WTC11 (cell line): Measurements from ENCODE around the gene SARM1. TPM values are rescaled to one million over a fixed set of nuclear protein-coding genes. Genes with fewer than 3 reads are reported as not detected.

Source experiments
- ATAC-seq: fragments of 200-7000 bp; cut with Tn5 transposase; 2 replicates; pipeline ENCODE4 v1.10.0; 2021; ENCODE audit warnings: mild to moderate bottlenecking, moderate library complexity
- CTCF ChIA-PET: fragments of 300-600 bp; sonication (Branson Sonifier 250); formaldehyde crosslinking; loops from one replicate; lab custom pipeline; 2021; ENCODE audit warnings: antibody characterized with exemption; lab: Charles Lee
- POLR2A ChIA-PET: fragments of 350-600 bp; sonication (Branson Sonifier 250); formaldehyde crosslinking; loops from one replicate; lab custom pipeline; 2021; ENCODE audit warnings: antibody characterized with exemption; lab: Charles Lee
- DNase-seq: peaks from one replicate; pipeline ENCODE4 v3.0.0; 2021; ENCODE audit warnings: low spot score
- H3K27ac Mint-ChIP-seq: 2 replicates; pipeline ENCODE4 v1.8.0; 2021; ENCODE audit warnings: mixed read lengths
- H3K27me3 Mint-ChIP-seq: 2 replicates; pipeline ENCODE4 v1.8.0; 2021; ENCODE audit warnings: low read depth, mild to moderate bottlenecking, moderate library complexity, mixed read lengths
- H3K36me3 Mint-ChIP-seq: 2 replicates; pipeline ENCODE4 v1.8.0; 2021; ENCODE audit warnings: mixed read lengths
- H3K4me1 Mint-ChIP-seq: 2 replicates; pipeline ENCODE4 v1.8.0; 2022; ENCODE audit warnings: mixed read lengths
- H3K4me3 Mint-ChIP-seq: 2 replicates; pipeline ENCODE4 v1.8.0; 2021; ENCODE audit warnings: mild to moderate bottlenecking, moderate library complexity, mixed read lengths
- H3K9me3 Mint-ChIP-seq: 2 replicates; pipeline ENCODE4 v1.8.0; 2021; ENCODE audit warnings: mixed read lengths
- CBFB ChIP-seq: sonication (generic); formaldehyde crosslinking; IDR thresholded peaks from 2 replicates; pipeline ENCODE4 v1.8.1; 2022; ENCODE audit warnings: mild to moderate bottlenecking, low read depth, missing genetic modification reagents
- CREB1 ChIP-seq: sonication (generic); formaldehyde crosslinking; IDR thresholded peaks from 2 replicates; pipeline ENCODE4 v1.8.0; 2023; ENCODE audit warnings: mild to moderate bottlenecking, missing genetic modification reagents
- FOXP1 ChIP-seq: sonication (generic); formaldehyde crosslinking; IDR thresholded peaks from 2 replicates; pipeline ENCODE4 v1.8.0; 2022; ENCODE audit warnings: missing genetic modification reagents, mild to moderate bottlenecking, moderate library complexity, borderline replicate concordance
- GRHL2 ChIP-seq: fragments of 250-450 bp; sonication (Bioruptor Pico); IDR thresholded peaks from 2 replicates; pipeline ENCODE4 v1.8.0; 2022; ENCODE audit warnings: mild to moderate bottlenecking, moderate library complexity; ENCODE audit not compliant: insufficient replicate concordance, severe bottlenecking
- GTF2I ChIP-seq: fragments of 250-450 bp; sonication (Bioruptor Pico); conservative IDR thresholded peaks from 2 replicates; pipeline ENCODE4 v1.4.0; 2021; ENCODE audit warnings: mild to moderate bottlenecking
- IRF2 ChIP-seq: sonication (generic); formaldehyde crosslinking; IDR thresholded peaks from 2 replicates; pipeline ENCODE4 v1.8.0; 2022; ENCODE audit warnings: low read depth, missing genetic modification reagents, borderline replicate concordance
- KAT7 ChIP-seq: sonication (generic); formaldehyde crosslinking; IDR thresholded peaks from 2 replicates; pipeline ENCODE4 v1.8.1; 2023; ENCODE audit warnings: missing genetic modification reagents, mild to moderate bottlenecking, borderline replicate concordance
- MXD4 ChIP-seq: fragments of 250-450 bp; sonication (Bioruptor Pico); IDR thresholded peaks from 2 replicates; pipeline ENCODE4 v1.8.0; 2021; ENCODE audit warnings: mild to moderate bottlenecking, moderate library complexity, borderline replicate concordance
- RORB ChIP-seq: fragments of 250-450 bp; sonication (Bioruptor Pico); IDR thresholded peaks from 2 replicates; pipeline ENCODE4 v1.9.0; 2021; ENCODE audit warnings: mild to moderate bottlenecking
- SMAD3 ChIP-seq: sonication (generic); formaldehyde crosslinking; IDR thresholded peaks from 2 replicates; pipeline ENCODE4 v1.8.0; 2022; ENCODE audit warnings: missing genetic modification reagents, mild to moderate bottlenecking, borderline replicate concordance
- TEAD1 ChIP-seq: sonication (generic); formaldehyde crosslinking; IDR thresholded peaks from 2 replicates; pipeline ENCODE4 v1.8.0; 2022; ENCODE audit warnings: mild to moderate bottlenecking, missing genetic modification reagents
- TEAD4 ChIP-seq: sonication (generic); formaldehyde crosslinking; IDR thresholded peaks from 2 replicates; pipeline ENCODE4 v1.8.0; 2022; ENCODE audit warnings: mild to moderate bottlenecking, missing genetic modification reagents
- ZNF317 ChIP-seq: sonication (generic); formaldehyde crosslinking; IDR thresholded peaks from 2 replicates; pipeline ENCODE4 v1.8.1; 2023; ENCODE audit warnings: low read depth, mild to moderate bottlenecking, moderate library complexity, missing genetic modification reagents, borderline replicate concordance
- total RNA-seq: library from RNA; stranded (reverse); gene quantifications from 3 replicates; pipeline ENCODE4 v1.2.3, GENCODE V29; 2021
- TF ChIP-seq, protein P1 (sequence below): fragments of 250-450 bp; sonication (Bioruptor Pico); IDR thresholded peaks from 2 replicates; pipeline ENCODE4 v1.9.0; 2021; ENCODE audit warnings: mild to moderate bottlenecking, borderline replicate concordance
- TF ChIP-seq, protein P2 (sequence below): sonication (generic); formaldehyde crosslinking; IDR thresholded peaks from 2 replicates; pipeline ENCODE4 v1.8.1; 2023; ENCODE audit warnings: mild to moderate bottlenecking, missing genetic modification reagents, moderate library complexity
- TF ChIP-seq, protein P3 (sequence below): sonication (generic); formaldehyde crosslinking; IDR thresholded peaks from 2 replicates; pipeline ENCODE4 v1.8.1; 2023; ENCODE audit warnings: mild to moderate bottlenecking, missing genetic modification reagents, borderline replicate concordance
- TF ChIP-seq, protein P4 (sequence below): sonication (generic); formaldehyde crosslinking; conservative IDR thresholded peaks from 2 replicates; pipeline ENCODE4 v1.8.1; 2022; ENCODE audit warnings: mild to moderate bottlenecking, missing genetic modification reagents
- TF ChIP-seq, protein P5 (sequence below): sonication (generic); formaldehyde crosslinking; IDR thresholded peaks from 2 replicates; pipeline ENCODE4 v1.8.1; 2022; ENCODE audit warnings: low read depth, missing genetic modification reagents, borderline replicate concordance

SARM1 gene
- total RNA-seq, 1 experiment from 2014 or later = 3.8 TPM

DNA sequence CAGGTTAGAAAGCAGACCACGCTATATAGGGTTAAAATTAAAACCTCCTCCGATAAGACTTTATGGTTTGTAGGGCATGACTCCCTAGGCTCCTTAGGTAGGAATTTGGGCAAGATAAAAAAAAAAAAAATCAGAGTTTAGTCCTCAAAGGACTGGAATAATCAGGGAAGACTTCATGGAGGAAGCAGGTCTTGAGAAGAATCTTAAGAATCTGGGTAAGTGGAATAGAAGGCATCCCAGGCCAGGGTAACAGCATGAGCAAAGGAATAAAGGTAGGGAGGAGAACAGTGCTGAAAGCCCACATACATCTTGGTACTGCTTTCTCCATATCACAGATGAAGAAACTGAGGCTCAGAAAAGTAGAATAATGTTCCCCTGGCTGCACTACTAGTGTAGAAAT lies 19.1 kb downstream of the SARM1 start:
- peaks cover 6% of the 10 kb centered on the region for H3K4me1 Mint-ChIP-seq
- H3K4me3 Mint-ChIP-seq = no peak overlapping the region
- H3K27ac Mint-ChIP-seq = no peak overlapping the region
- ChIA-PET CTCF (interaction anchor here (1.1 kb wide), 1 partner anchor 26 kb away, joined by 3 read pairs; no protein-coding TSS in a partner anchor), POLR2A (no interaction called here)
- H3K36me3 Mint-ChIP-seq = peaks cover 10% of the 10 kb centered on the region
- TF ChIP-seq CBFB (CRISPR knock-in tag) (no peak), GTF2I (CRISPR knock-in tag) (no peak)
- no peak for ATAC-seq
- no peaks in the 10 kb centered on the region for H3K9me3 Mint-ChIP-seq
- no peak for DNase-seq
- H3K27me3 Mint-ChIP-seq = peaks cover 26% of the 10 kb centered on the region

DNA sequence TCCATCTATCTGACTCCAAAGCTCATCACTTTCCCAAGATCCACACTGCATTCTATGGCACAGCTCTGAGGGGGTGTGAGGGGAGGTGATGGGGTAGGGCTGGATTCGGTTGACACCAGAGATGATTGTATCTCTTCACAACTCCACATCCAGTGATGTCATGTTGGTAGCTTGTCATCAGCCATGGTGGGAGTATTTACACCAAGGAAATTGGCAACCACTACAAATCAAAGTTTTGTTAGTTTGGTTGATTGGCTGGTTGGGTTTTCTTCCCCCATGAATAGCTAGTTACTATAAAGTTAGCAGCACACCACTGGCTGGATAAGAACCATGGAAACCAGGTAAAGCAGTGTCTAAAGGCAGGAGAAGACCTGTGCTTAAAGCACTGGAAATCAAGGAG lies 19.5 kb downstream of the SARM1 start:
- H3K27ac Mint-ChIP-seq = no peak overlapping the region
- DNase-seq (no peak), ATAC-seq (no peak)
- no peaks in the 10 kb centered on the region for H3K9me3 Mint-ChIP-seq
- peaks cover 22% of the 10 kb centered on the region for H3K27me3 Mint-ChIP-seq
- H3K4me1 Mint-ChIP-seq = peaks cover 9% of the 10 kb centered on the region
- TF ChIP-seq RORB (CRISPR knock-in tag) = no peak
- no peak for TF ChIP-seq MXD4 (CRISPR knock-in tag)
- TF ChIP-seq, protein P1, sequence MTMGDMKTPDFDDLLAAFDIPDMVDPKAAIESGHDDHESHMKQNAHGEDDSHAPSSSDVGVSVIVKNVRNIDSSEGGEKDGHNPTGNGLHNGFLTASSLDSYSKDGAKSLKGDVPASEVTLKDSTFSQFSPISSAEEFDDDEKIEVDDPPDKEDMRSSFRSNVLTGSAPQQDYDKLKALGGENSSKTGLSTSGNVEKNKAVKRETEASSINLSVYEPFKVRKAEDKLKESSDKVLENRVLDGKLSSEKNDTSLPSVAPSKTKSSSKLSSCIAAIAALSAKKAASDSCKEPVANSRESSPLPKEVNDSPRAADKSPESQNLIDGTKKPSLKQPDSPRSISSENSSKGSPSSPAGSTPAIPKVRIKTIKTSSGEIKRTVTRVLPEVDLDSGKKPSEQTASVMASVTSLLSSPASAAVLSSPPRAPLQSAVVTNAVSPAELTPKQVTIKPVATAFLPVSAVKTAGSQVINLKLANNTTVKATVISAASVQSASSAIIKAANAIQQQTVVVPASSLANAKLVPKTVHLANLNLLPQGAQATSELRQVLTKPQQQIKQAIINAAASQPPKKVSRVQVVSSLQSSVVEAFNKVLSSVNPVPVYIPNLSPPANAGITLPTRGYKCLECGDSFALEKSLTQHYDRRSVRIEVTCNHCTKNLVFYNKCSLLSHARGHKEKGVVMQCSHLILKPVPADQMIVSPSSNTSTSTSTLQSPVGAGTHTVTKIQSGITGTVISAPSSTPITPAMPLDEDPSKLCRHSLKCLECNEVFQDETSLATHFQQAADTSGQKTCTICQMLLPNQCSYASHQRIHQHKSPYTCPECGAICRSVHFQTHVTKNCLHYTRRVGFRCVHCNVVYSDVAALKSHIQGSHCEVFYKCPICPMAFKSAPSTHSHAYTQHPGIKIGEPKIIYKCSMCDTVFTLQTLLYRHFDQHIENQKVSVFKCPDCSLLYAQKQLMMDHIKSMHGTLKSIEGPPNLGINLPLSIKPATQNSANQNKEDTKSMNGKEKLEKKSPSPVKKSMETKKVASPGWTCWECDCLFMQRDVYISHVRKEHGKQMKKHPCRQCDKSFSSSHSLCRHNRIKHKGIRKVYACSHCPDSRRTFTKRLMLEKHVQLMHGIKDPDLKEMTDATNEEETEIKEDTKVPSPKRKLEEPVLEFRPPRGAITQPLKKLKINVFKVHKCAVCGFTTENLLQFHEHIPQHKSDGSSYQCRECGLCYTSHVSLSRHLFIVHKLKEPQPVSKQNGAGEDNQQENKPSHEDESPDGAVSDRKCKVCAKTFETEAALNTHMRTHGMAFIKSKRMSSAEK (CRISPR knock-in tag) = no peak
- TF ChIP-seq FOXP1 (CRISPR knock-in tag) = no peak
- no peak for TF ChIP-seq TEAD1 (CRISPR knock-in tag)
- no peak overlapping the region for H3K4me3 Mint-ChIP-seq
- peaks cover 10% of the 10 kb centered on the region for H3K36me3 Mint-ChIP-seq
- ChIA-PET POLR2A (no interaction called here), CTCF (interaction anchor here (0.6 to 1.1 kb wide), 2 partner anchors 8 to 26 kb away, joined by 3 to 5 read pairs; no protein-coding TSS in a partner anchor)

DNA sequence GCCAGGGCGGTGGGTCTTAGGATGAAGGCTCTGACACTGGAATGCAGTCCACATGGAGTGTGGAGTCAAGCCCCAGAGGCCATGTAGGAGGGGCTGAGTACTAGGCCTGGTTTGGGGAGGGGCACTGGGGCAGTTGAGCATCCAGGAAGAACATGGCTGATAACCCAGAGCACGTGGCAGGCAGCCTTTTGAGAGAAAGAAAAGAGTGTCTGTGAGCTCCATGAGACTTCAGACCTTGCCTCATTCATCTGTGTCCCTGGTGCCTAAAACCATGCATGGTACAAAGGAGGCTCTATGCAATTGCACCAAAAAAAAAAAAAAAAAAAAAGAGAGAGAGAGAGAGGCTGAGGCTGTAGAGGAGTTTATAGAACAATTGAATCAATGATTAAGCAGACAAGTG lies 19.9 kb downstream of the SARM1 start:
- H3K27me3 Mint-ChIP-seq = peaks cover 18% of the 10 kb centered on the region
- H3K9me3 Mint-ChIP-seq = no peaks in the 10 kb centered on the region
- no peak overlapping the region for H3K27ac Mint-ChIP-seq
- H3K36me3 Mint-ChIP-seq = peaks cover 10% of the 10 kb centered on the region
- no peak for TF ChIP-seq SMAD3 (CRISPR knock-in tag)
- TF ChIP-seq, protein P2, sequence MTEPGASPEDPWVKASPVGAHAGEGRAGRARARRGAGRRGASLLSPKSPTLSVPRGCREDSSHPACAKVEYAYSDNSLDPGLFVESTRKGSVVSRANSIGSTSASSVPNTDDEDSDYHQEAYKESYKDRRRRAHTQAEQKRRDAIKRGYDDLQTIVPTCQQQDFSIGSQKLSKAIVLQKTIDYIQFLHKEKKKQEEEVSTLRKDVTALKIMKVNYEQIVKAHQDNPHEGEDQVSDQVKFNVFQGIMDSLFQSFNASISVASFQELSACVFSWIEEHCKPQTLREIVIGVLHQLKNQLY (CRISPR knock-in tag) = no peak
- no peak for TF ChIP-seq TEAD1 (CRISPR knock-in tag)
- TF ChIP-seq IRF2 = no peak
- no peak for TF ChIP-seq CREB1 (CRISPR knock-in tag)
- no peak for ATAC-seq
- ChIA-PET CTCF (interaction anchor here (0.6 to 1.1 kb wide), 4 partner anchors 8 to 150 kb away, joined by 3 to 5 read pairs (median 3); no protein-coding TSS in a partner anchor), POLR2A (interaction anchor here (0.7 kb wide), 1 partner anchor 225 kb away, joined by 5 read pairs; no protein-coding TSS in a partner anchor)
- H3K4me3 Mint-ChIP-seq = no peak overlapping the region
- H3K4me1 Mint-ChIP-seq = peaks cover 9% of the 10 kb centered on the region
- no peak for DNase-seq

DNA sequence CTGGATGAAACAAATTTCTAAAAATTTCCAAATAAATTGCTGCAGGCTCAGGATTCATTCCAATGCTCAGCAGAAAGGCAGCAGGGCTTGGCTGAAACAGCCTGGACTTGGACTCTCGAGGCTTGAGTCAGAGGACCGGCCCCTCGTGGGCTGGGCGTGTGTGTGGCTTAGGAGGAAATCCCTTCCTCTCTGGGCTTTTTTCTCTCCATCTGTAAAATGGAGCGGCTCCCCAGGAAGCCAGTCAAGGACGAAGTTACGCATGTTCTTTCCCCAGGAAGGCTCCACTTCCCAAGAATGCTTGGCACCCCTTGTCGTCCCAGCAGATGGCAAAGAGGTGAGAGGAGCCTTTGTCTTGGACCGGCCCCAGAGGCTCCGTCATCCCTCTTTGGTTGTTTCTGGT lies 21.0 kb downstream of the SARM1 start:
- DNase-seq (no peak), ATAC-seq (0 out of 2 replicates have a peak, but pooled peaks have one; percentile 33)
- Mint-ChIP-seq H3K27ac (no peak overlapping the region), H3K36me3 (peaks cover 10% of the 10 kb centered on the region), H3K9me3 (no peaks in the 10 kb centered on the region), H3K4me3 (no peak overlapping the region), H3K27me3 (peaks cover 9% of the 10 kb centered on the region), H3K4me1 (peaks cover 9% of the 10 kb centered on the region)
- CTCF ChIA-PET = interaction anchor here (0.7 kb wide), 1 partner anchor 24 kb away, joined by 4 read pairs; no protein-coding TSS in a partner anchor
- POLR2A ChIA-PET = no interaction called here
- no peak for TF ChIP-seq ZNF317 (CRISPR knock-in tag)
- TF ChIP-seq TEAD4 = no peak
- no peak for TF ChIP-seq KAT7 (CRISPR knock-in tag)
- no peak for TF ChIP-seq MXD4 (CRISPR knock-in tag)
- TF ChIP-seq, protein P3, sequence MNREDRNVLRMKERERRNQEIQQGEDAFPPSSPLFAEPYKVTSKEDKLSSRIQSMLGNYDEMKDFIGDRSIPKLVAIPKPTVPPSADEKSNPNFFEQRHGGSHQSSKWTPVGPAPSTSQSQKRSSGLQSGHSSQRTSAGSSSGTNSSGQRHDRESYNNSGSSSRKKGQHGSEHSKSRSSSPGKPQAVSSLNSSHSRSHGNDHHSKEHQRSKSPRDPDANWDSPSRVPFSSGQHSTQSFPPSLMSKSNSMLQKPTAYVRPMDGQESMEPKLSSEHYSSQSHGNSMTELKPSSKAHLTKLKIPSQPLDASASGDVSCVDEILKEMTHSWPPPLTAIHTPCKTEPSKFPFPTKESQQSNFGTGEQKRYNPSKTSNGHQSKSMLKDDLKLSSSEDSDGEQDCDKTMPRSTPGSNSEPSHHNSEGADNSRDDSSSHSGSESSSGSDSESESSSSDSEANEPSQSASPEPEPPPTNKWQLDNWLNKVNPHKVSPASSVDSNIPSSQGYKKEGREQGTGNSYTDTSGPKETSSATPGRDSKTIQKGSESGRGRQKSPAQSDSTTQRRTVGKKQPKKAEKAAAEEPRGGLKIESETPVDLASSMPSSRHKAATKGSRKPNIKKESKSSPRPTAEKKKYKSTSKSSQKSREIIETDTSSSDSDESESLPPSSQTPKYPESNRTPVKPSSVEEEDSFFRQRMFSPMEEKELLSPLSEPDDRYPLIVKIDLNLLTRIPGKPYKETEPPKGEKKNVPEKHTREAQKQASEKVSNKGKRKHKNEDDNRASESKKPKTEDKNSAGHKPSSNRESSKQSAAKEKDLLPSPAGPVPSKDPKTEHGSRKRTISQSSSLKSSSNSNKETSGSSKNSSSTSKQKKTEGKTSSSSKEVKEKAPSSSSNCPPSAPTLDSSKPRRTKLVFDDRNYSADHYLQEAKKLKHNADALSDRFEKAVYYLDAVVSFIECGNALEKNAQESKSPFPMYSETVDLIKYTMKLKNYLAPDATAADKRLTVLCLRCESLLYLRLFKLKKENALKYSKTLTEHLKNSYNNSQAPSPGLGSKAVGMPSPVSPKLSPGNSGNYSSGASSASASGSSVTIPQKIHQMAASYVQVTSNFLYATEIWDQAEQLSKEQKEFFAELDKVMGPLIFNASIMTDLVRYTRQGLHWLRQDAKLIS (CRISPR knock-in tag) = no peak
- TF ChIP-seq GRHL2 = no peak
- TF ChIP-seq, protein P4, sequence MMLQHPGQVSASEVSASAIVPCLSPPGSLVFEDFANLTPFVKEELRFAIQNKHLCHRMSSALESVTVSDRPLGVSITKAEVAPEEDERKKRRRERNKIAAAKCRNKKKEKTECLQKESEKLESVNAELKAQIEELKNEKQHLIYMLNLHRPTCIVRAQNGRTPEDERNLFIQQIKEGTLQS (CRISPR knock-in tag) = no peak
- TF ChIP-seq, protein P5, sequence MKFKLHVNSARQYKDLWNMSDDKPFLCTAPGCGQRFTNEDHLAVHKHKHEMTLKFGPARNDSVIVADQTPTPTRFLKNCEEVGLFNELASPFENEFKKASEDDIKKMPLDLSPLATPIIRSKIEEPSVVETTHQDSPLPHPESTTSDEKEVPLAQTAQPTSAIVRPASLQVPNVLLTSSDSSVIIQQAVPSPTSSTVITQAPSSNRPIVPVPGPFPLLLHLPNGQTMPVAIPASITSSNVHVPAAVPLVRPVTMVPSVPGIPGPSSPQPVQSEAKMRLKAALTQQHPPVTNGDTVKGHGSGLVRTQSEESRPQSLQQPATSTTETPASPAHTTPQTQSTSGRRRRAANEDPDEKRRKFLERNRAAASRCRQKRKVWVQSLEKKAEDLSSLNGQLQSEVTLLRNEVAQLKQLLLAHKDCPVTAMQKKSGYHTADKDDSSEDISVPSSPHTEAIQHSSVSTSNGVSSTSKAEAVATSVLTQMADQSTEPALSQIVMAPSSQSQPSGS (CRISPR knock-in tag) = no peak
